ENCODE results near the gene IPP. TPM values are rescaled to one million over a fixed set of nuclear protein-coding genes. Genes with fewer than 3 reads are reported as not detected.
A peak's percentile ranks its signal among the peaks of the same experiment; 100 is the strongest.

IPP gene
- total RNA-seq, 1 donor from 2014 or later, result 16.1 TPM

DNA sequence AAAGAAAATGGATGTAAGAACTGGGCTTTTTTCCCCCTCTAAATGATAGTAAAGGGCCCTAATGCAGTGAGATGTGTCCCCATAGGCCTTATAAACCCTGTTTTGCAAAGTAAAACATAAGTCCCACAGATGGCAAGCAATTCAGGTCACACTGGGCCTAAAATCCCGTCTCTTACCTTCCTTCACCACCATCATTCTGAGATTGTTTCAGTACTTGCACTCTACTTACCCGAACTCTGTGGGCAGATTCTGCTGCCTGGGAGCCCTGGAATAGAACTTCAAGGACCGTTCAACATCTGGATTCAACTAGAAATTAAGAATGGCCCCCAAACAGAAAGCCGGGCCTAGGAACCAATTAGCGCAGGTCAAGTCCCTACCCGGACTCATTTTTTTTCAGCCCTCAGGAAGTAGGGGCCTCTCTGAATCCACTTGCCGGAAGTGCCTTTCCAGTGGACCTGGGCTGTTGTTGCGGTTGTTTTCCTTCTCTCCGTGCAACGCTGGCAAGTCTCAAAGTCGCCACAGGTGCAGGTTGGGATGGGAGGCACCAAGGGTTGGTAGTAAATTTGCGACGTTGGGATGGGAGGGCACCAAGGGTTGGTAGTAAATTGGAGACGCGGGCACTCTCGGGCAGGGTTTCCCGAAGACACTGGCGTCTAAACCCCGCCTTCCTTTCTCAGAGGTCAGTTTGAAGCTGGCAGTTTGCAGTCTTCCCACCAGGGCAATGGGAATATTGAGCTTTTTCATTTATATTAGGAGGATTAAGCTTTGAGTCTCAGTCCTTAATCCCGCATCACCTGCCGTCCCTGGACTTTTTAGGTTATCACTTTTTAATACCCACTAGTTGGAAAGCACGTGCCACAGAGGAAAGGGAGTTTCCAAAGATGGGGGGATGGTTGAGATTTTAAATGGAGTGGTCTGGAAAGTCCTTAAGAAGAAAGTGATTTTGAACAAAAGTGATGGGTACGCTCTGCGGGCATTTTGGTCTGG is 62.4 kb downstream of the IPP start, which contains the start of gene TMEM69:
Gene TMEM69 (plus strand): TSS at position 428 of the 987 bp plus-strand sequence. CDS start 2,888 bp downstream, outside the sequence.
- H3K9me3 ChIP-seq, result no peaks in the 10 kb centered on the region
- H3K4me3 ChIP-seq, result peak within 1 kb of the TSS; percentile 74
- TF ChIP-seq, protein P1, sequence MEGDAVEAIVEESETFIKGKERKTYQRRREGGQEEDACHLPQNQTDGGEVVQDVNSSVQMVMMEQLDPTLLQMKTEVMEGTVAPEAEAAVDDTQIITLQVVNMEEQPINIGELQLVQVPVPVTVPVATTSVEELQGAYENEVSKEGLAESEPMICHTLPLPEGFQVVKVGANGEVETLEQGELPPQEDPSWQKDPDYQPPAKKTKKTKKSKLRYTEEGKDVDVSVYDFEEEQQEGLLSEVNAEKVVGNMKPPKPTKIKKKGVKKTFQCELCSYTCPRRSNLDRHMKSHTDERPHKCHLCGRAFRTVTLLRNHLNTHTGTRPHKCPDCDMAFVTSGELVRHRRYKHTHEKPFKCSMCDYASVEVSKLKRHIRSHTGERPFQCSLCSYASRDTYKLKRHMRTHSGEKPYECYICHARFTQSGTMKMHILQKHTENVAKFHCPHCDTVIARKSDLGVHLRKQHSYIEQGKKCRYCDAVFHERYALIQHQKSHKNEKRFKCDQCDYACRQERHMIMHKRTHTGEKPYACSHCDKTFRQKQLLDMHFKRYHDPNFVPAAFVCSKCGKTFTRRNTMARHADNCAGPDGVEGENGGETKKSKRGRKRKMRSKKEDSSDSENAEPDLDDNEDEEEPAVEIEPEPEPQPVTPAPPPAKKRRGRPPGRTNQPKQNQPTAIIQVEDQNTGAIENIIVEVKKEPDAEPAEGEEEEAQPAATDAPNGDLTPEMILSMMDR (IDR thresholded peaks at IDR 0.05), result peak; percentile 22
- DNase-seq (peak; percentile 81), ATAC-seq (peak; percentile 61)
- H3K27me3 ChIP-seq, result no peaks in the 10 kb centered on the region
- intact Hi-C loops (cut with DNase I), result no loop called here
- H3K4me1 ChIP-seq, result peaks cover 33% of the 10 kb centered on the region
- H3K27ac ChIP-seq, result peak within 1 kb of the TSS; percentile 99
- H3K36me3 ChIP-seq, result peaks cover 9% of the 10 kb centered on the region

DNA sequence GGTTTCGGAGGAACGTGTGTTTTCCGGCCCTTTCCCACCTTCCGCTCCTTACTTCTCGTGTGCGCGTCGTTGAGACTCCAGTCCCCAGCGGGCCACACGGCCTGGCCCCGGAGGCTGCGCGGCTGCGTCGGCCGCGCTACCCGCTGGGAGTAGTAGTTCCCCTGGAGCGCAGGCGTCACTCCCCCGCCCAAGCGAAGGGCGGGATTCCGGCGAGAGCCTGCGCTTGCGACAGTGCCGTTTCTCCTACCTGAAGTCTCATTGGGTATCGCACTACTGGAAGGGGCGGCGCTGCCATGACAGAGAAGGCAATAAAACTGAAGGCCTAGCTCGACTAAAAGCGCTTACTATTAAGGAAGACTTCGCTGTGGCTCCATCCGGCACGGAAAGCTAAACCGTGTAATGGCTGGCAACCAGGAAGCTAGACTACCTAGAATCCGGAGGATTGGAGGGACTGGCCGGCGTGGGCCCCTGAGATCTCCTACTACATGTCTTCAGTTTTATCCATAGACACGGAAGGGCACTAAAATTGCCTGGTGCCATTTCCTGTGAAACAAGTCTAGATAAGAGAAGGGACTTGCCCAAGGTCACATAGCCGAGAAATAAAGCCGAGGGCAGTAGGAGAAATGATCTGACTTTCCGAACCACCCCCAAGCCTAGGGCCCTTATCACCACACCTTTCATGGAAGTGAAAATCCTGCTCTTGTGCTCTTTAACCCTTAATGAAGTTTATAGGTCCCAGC is 63.3 kb downstream of the IPP start:
- Histone ChIP-seq H3K36me3 (peaks cover under 1% of the 10 kb centered on the region), H3K9me3 (no peaks in the 10 kb centered on the region), H3K27ac (peak overlapping the region; percentile 99), H3K4me3 (peak overlapping the region; percentile 74), H3K27me3 (no peaks in the 10 kb centered on the region), H3K4me1 (peaks cover 41% of the 10 kb centered on the region)
- peak; percentile 99 for DNase-seq
- intact Hi-C loops (cut with DNase I), result no loop called here
- TF ChIP-seq, protein P1 (IDR thresholded peaks at IDR 0.05), result no peak
- ATAC-seq, result peak; percentile 96

DNA sequence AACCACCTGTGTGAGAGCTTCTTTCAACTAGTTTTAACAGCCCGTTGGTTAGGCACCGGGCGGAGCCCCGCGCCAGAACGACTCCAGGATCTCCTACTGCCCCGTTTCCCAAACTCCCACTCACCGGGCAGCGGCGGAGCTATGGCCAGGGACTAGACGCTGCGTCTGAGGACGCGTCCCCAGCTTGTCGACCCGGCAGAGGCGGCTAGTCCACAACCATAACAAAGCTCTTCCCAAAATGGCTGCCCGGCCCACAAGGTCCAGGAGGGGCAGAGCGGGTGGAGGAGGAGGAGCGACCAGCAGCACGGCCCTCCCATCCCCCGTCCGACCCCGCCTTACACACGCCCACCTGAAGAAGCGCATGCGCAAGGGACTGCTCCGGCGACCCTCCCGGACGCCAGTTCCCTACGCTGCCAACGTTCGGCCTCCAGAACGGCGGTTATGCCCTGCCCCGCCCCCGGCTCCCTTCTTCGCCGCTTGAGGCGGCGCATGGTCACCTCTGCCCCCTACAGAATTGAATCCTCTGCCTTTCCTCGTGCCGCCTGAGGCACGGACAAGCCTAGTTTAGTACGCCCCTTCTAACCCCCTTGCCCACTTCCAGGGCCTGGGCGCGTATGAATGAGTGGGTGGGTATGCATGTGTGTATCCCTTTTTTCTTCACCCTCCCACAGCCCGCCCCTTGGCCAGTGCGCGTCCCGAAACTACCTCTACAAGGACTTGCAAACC is 64.0 kb downstream of the IPP start, which contains the start of gene GPBP1L1:
Gene GPBP1L1 (minus strand): TSS at position 246 of the 726 bp plus-strand sequence. CDS start 27,446 bp downstream, outside the sequence.
- peak; percentile 92 for ATAC-seq
- H3K27me3 ChIP-seq, result no peaks in the 10 kb centered on the region
- TF ChIP-seq, protein P1 (IDR thresholded peaks at IDR 0.05), result no peak
- intact Hi-C loops (cut with DNase I), result no loop called here
- peak; percentile 99 for DNase-seq
- peak within 1 kb of the TSS; percentile 74 for H3K4me3 ChIP-seq
- H3K9me3 ChIP-seq, result no peaks in the 10 kb centered on the region
- H3K4me1 ChIP-seq, result peaks cover 49% of the 10 kb centered on the region
- H3K27ac ChIP-seq, result peak within 1 kb of the TSS; percentile 99
- no peaks in the 10 kb centered on the region for H3K36me3 ChIP-seq

DNA sequence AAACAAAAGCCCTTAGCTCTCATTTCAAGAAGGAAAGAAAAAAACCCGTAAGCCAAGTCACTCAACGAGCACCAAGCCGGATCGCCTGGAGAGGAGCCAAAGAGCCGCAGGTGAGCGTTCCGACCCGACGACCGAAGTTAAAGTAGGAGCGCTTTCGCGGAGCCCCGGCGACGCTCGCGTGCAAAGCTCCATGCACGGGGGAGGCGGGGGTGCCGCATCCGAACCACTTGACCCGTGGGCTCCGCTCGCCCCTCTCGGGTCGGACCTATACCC is 64.5 kb downstream of the IPP start:
- peaks cover 53% of the 10 kb centered on the region for H3K4me1 ChIP-seq
- no peaks in the 10 kb centered on the region for H3K27me3 ChIP-seq
- DNase-seq (peak; percentile 86), ATAC-seq (no peak)
- intact Hi-C loops (cut with DNase I), result no loop called here
- peak overlapping the region; percentile 99 for H3K27ac ChIP-seq
- no peaks in the 10 kb centered on the region for H3K9me3 ChIP-seq
- peak overlapping the region; percentile 74 for H3K4me3 ChIP-seq
- TF ChIP-seq, protein P1 (IDR thresholded peaks at IDR 0.05), result no peak
- H3K36me3 ChIP-seq, result no peaks in the 10 kb centered on the region

DNA sequence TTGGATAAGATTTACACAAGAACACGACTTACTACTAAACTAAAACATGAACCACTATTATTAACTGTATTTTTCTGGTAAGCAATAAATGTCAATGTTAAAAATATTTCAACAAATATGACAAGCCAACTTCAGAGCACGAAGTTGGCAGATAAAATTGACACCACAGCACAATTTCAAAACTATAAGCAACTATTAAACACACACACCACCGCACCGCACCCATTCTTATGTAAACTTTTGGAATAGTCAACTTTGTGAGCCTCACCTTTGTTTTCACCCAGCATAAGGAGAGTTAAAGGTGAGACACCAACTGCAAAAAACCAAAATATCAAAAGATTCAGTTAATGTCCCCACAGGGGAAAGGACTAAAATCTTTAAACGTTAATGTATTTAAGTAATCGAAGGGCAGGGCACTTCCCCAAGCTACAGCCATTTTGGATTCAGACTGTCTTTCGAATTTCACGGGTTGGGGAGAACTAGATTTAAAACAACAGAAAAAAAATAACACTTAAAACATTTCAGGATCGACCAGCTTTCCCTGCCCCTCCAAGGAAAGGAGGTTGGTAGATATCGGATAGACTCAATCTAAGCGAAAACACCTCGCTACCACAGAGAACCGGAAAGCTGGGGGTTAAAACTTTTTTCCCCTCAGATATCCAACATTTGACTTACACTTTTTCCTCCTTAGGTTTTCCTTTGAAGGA is 65.0 kb downstream of the IPP start:
- no peaks in the 10 kb centered on the region for H3K27me3 ChIP-seq
- peak overlapping the region; percentile 99 for H3K27ac ChIP-seq
- no peaks in the 10 kb centered on the region for H3K9me3 ChIP-seq
- DNase-seq (no peak), ATAC-seq (no peak)
- TF ChIP-seq, protein P1 (IDR thresholded peaks at IDR 0.05), result no peak
- H3K36me3 ChIP-seq, result no peaks in the 10 kb centered on the region
- intact Hi-C loops (cut with DNase I), result no loop called here
- peak overlapping the region; percentile 74 for H3K4me3 ChIP-seq
- peaks cover 58% of the 10 kb centered on the region for H3K4me1 ChIP-seq

Data from upper lobe of right lung (tissue), 1 donor.